Subcutaneous adipose tissue (tissue), 4 donors: ENCODE measurements around the gene AMY2B. TPM values are rescaled to one million over a fixed set of nuclear protein-coding genes. Genes with fewer than 3 reads are reported as not detected.
"Not testable (repeated sequence)": the region's sequence is repeated elsewhere in the genome, so short reads cannot be mapped to it uniquely, and the experiment has no call there.

Source experiments
- CTCF ChIP-seq: fragments of 450-650 bp; IDR thresholded peaks from one replicate; pipeline ENCODE4 v1.5.1; 2016; ENCODE audit warnings: low read depth, mild to moderate bottlenecking, control low read depth, antibody characterized with exemption, moderate library complexity
- total RNA-seq, 4 donors: library from RNA; depleted of rRNA; stranded (reverse); fragments of >200 nt; gene quantifications; one replicate each; pipeline ENCODE4 v1.1.0, GENCODE V29; 2016

AMY2B gene
- total RNA-seq = 10 to 100 TPM; 47.1 to 66.3 (median 53.3) TPM

GRCh38 chr1:103571289-103571688, at the start of gene AMY2B:
Gene AMY2B (plus strand): TSS chr1:103571589. CDS start chr1:103571603, 14 bp downstream.
- not testable (repeated sequence) for TF ChIP-seq CTCF

DNA sequence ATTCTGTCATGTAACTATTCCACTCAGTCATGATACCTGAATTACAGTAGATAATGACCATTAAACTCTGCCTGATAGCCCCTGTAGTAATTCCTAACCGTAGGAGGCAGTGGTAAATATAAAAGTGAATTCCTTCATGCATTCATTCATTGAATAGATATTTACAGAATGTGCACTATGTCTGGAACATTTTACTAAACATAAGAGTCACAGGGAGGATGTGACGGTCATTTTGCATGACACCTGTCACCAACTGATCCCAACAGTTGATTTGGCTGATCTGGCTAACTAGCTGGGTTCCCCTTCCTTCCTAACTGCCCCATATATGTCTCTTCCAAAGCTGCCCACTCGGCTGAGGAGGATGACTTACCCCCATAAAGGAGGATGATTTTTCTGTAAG, 48.0 kb upstream of the AMY2B start:
- TF ChIP-seq CTCF = no peak

- TF ChIP-seq CTCF = no peak
Observed at GRCh38 chr1:103525114-103525606, 46.2 kb upstream of the AMY2B start.

DNA sequence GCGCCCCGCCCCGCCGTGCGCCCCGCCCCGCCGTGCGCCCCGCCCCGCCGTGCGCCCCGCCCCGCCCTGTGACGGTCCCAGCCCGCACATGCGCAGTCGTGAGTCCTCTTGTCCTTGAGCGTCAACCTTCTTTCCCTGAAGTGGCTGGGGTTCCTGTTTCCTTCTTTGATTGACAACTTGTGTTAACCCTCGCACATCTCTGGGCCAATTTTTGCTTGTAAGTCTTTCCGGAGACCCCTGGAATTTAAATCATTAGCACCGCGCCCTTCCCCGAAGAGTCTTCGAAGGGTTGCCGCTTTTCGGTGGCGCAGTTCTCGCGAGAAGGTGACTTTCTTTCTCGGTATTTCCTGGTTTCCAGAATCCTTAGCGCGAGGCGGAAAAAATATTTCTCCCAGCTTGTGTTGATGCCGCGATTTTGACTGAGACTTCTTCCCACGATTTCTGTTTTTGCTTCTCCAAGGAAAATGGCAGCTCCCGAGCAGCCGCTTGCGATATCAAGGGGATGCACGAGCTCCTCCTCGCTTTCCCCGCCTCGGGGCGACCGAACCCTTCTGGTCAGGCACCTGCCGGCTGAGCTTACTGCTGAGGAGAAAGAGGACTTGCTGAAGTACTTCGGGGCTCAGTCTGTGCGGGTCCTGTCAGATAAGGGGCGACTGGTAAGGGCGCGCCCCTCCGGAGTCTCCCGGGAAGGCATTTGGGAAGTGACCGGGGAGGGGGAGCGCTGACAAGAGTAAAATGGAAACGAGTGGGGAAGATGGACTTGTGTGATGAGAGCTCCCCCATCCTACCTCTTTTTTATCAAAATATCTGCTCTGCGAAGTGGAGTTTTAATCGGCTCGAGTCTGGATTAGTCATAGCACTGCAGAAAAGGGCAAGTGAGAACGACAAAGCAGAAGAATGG, 45.5 kb upstream of the AMY2B start, which contains the start of gene RNPC3:
Gene RNPC3, plus strand, starts transcription at position 93 of the 901 bp plus-strand sequence. Its CDS starts 372 bp downstream, at position 465.
- TF ChIP-seq CTCF = no peak

DNA sequence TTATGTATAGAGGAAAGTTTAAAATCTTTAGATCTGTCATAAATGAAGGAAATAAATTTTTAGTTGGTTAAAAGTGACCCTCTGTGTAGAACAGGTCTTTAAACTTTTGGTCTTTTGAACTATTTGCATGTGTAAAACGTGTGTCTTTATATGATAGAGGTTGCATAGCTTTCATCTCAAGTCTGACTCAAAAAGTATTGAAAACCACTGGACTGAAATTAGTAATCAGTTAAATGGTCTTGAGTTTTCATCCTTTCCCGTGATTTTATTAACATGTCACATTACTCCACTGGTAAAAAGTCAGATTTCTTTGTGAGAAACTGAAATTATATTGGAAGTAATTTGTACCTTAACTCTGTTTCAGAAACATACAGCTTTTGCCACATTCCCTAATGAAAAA, 44.1 kb upstream of the AMY2B start:
- no peak for TF ChIP-seq CTCF

GRCh38 chr1:103529746-103530145, 41.6 kb upstream of the AMY2B start:
- TF ChIP-seq CTCF = no peak

- no peak for TF ChIP-seq CTCF
Observed at GRCh38 chr1:103538226-103538625, 33.2 kb upstream of the AMY2B start.
